ENCODE data around the gene ACAA2. TPM values are rescaled to one million over a fixed set of nuclear protein-coding genes. Genes with fewer than 3 reads are reported as not detected.

ACAA2 gene
- total RNA-seq, 1 experiment from 2014 or later = 136 TPM

DNA sequence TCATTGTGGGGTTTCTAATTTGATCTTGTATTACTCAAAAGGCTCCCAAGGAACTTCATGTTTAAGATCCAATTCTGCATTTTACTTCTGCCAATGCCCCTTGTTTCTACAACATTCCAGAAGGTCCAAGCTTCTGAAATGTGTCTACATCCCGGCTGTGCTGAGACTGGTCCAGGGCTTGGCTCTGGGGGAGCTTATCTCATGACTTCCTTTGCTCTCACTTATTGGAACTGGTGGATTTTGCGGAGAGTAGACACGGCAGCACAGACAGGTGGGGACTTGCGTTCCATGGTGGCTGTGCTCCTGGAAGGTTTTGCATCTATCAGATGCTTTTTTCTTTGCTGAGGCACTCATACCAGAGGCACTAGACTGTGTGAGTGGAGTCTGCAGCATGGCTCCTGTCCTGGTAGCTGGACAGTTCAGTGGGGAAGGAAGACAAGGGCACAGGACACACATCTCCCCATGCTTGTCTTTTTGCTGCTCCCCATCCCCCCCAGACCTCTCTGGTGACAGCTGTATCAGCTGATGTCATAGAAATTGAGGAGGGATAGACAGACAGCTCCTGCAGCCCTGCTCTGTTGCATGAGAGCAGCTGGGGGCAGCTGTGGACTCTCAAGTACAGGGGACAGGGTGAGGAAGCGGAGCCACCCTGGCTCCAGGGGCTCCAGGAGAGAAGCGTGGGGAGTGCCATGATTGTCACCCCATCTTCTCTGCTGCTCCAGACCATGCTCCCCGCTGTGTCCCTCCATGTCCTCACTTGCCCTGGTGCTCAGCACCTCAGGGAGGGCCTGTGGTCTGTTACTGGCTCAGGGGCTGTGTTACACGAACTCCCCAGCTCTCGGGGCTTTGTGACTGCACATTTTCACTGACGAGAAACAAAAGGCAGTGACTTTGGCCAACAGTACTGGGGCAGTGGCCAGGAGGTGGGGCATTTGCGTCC is 46.0 kb downstream of the ACAA2 start (continued):
- TF ChIP-seq, protein P1, sequence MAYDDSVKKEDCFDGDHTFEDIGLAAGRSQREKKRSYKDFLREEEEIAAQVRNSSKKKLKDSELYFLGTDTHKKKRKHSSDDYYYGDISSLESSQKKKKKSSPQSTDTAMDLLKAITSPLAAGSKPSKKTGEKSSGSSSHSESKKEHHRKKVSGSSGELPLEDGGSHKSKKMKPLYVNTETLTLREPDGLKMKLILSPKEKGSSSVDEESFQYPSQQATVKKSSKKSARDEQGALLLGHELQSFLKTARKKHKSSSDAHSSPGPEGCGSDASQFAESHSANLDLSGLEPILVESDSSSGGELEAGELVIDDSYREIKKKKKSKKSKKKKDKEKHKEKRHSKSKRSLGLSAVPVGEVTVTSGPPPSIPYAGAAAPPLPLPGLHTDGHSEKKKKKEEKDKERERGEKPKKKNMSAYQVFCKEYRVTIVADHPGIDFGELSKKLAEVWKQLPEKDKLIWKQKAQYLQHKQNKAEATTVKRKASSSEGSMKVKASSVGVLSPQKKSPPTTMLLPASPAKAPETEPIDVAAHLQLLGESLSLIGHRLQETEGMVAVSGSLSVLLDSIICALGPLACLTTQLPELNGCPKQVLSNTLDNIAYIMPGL (CRISPR knock-in tag; IDR thresholded peaks at IDR 0.05) = no peak
- TF ChIP-seq, protein P2, sequence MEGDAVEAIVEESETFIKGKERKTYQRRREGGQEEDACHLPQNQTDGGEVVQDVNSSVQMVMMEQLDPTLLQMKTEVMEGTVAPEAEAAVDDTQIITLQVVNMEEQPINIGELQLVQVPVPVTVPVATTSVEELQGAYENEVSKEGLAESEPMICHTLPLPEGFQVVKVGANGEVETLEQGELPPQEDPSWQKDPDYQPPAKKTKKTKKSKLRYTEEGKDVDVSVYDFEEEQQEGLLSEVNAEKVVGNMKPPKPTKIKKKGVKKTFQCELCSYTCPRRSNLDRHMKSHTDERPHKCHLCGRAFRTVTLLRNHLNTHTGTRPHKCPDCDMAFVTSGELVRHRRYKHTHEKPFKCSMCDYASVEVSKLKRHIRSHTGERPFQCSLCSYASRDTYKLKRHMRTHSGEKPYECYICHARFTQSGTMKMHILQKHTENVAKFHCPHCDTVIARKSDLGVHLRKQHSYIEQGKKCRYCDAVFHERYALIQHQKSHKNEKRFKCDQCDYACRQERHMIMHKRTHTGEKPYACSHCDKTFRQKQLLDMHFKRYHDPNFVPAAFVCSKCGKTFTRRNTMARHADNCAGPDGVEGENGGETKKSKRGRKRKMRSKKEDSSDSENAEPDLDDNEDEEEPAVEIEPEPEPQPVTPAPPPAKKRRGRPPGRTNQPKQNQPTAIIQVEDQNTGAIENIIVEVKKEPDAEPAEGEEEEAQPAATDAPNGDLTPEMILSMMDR (IDR thresholded peaks at IDR 0.05) = no peak
- TF ChIP-seq TCF7 (CRISPR knock-in tag; IDR thresholded peaks at IDR 0.05; ENCODE audit: low read depth) (no peak), NFATC4 (CRISPR knock-in tag; IDR thresholded peaks at IDR 0.05) (no peak), KAT7 (CRISPR knock-in tag; IDR thresholded peaks at IDR 0.05; ENCODE audit: borderline replicate concordance) (no peak), GABPB1 (CRISPR knock-in tag; IDR thresholded peaks at IDR 0.05) (no peak), SOX15 (CRISPR knock-in tag; IDR thresholded peaks at IDR 0.05) (no peak), SMAD3 (CRISPR knock-in tag; IDR thresholded peaks at IDR 0.05; ENCODE audit: borderline replicate concordance) (no peak), TEAD1 (CRISPR knock-in tag; IDR thresholded peaks at IDR 0.05) (no peak)
- TF ChIP-seq, protein P3, sequence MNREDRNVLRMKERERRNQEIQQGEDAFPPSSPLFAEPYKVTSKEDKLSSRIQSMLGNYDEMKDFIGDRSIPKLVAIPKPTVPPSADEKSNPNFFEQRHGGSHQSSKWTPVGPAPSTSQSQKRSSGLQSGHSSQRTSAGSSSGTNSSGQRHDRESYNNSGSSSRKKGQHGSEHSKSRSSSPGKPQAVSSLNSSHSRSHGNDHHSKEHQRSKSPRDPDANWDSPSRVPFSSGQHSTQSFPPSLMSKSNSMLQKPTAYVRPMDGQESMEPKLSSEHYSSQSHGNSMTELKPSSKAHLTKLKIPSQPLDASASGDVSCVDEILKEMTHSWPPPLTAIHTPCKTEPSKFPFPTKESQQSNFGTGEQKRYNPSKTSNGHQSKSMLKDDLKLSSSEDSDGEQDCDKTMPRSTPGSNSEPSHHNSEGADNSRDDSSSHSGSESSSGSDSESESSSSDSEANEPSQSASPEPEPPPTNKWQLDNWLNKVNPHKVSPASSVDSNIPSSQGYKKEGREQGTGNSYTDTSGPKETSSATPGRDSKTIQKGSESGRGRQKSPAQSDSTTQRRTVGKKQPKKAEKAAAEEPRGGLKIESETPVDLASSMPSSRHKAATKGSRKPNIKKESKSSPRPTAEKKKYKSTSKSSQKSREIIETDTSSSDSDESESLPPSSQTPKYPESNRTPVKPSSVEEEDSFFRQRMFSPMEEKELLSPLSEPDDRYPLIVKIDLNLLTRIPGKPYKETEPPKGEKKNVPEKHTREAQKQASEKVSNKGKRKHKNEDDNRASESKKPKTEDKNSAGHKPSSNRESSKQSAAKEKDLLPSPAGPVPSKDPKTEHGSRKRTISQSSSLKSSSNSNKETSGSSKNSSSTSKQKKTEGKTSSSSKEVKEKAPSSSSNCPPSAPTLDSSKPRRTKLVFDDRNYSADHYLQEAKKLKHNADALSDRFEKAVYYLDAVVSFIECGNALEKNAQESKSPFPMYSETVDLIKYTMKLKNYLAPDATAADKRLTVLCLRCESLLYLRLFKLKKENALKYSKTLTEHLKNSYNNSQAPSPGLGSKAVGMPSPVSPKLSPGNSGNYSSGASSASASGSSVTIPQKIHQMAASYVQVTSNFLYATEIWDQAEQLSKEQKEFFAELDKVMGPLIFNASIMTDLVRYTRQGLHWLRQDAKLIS (CRISPR knock-in tag; IDR thresholded peaks at IDR 0.05; ENCODE audit: borderline replicate concordance) = no peak

DNA sequence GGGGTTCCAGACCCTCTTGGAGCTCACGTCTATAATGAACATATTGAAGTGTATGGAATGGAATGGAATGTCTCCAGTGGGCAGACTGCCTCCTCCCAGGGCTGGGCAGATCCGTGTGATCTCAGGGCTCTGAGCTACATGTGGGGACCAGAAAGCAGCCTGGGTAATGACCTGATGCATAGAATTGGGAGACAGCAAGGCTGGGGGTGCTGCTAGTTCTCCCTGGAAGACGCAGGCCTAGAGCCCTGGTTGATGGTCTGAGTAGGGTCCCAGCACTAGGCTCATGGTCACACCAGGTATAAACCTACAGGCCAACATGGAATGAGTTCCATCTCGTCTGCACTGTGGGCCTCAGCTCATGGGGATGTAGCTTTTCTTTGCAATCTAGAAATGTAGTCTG is 46.7 kb downstream of the ACAA2 start:
- TF ChIP-seq NFYB (CRISPR knock-in tag; conservative IDR thresholded peaks at IDR 0.05; ENCODE audit: low read depth) = no peak
- no peak for DNase-seq (ENCODE audit: low spot score)
- ATAC-seq = no peak
- peaks cover 10% of the 10 kb centered on the region for H3K4me1 Mint-ChIP-seq
- POLR2A ChIA-PET = no interaction called here
- no peaks in the 10 kb centered on the region for H3K9me3 Mint-ChIP-seq
- no peak overlapping the region for H3K4me3 Mint-ChIP-seq
- CTCF ChIA-PET = interaction anchor here (0.9 to 3.6 kb wide), 7 partner anchors 12 to 256 kb away, joined by 3 to 25 read pairs (median 4); no protein-coding TSS in a partner anchor
- no peaks in the 10 kb centered on the region for H3K27me3 Mint-ChIP-seq (ENCODE audit: low read depth)
- H3K36me3 Mint-ChIP-seq = no peaks in the 10 kb centered on the region
- no peak overlapping the region for H3K27ac Mint-ChIP-seq

DNA sequence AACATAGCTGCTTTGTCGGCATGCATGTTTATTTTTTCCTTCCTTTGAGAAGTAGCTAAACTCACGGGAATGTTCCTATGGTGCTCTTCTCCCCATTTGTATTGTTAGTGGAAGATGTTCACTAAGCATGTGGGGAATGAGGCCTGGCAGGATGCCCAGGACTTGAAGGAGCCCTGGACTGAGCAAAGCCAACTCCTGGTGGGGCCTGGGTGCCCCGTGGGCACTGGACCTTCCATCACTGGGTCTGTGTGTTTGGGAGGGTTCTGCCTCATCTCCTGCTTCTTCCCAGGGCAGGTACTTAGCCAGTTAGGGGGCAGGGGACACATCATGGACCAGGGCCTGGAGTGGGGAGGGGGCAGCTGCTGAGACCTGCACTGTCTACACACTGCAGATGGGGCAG is 49.3 kb downstream of the ACAA2 start:
- no peaks in the 10 kb centered on the region for H3K36me3 Mint-ChIP-seq
- no peaks in the 10 kb centered on the region for H3K9me3 Mint-ChIP-seq
- no peak overlapping the region for H3K4me3 Mint-ChIP-seq
- ChIA-PET POLR2A (no interaction called here), CTCF (interaction anchor here (1.8 to 2.3 kb wide), 3 partner anchors 37 to 253 kb away, joined by 5 to 14 read pairs (median 8); no protein-coding TSS in a partner anchor)
- no peaks in the 10 kb centered on the region for H3K27me3 Mint-ChIP-seq (ENCODE audit: low read depth)
- no peak for DNase-seq (ENCODE audit: low spot score)
- peaks cover 22% of the 10 kb centered on the region for H3K4me1 Mint-ChIP-seq
- ATAC-seq = no peak
- no peak overlapping the region for H3K27ac Mint-ChIP-seq
- TF ChIP-seq, protein P4, sequence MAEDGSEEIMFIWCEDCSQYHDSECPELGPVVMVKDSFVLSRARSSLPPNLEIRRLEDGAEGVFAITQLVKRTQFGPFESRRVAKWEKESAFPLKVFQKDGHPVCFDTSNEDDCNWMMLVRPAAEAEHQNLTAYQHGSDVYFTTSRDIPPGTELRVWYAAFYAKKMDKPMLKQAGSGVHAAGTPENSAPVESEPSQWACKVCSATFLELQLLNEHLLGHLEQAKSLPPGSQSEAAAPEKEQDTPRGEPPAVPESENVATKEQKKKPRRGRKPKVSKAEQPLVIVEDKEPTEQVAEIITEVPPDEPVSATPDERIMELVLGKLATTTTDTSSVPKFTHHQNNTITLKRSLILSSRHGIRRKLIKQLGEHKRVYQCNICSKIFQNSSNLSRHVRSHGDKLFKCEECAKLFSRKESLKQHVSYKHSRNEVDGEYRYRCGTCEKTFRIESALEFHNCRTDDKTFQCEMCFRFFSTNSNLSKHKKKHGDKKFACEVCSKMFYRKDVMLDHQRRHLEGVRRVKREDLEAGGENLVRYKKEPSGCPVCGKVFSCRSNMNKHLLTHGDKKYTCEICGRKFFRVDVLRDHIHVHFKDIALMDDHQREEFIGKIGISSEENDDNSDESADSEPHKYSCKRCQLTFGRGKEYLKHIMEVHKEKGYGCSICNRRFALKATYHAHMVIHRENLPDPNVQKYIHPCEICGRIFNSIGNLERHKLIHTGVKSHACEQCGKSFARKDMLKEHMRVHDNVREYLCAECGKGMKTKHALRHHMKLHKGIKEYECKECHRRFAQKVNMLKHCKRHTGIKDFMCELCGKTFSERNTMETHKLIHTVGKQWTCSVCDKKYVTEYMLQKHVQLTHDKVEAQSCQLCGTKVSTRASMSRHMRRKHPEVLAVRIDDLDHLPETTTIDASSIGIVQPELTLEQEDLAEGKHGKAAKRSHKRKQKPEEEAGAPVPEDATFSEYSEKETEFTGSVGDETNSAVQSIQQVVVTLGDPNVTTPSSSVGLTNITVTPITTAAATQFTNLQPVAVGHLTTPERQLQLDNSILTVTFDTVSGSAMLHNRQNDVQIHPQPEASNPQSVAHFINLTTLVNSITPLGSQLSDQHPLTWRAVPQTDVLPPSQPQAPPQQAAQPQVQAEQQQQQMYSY (CRISPR knock-in tag; IDR thresholded peaks at IDR 0.05) = no peak
- TF ChIP-seq CREB1 (CRISPR knock-in tag; IDR thresholded peaks at IDR 0.05) (no peak), SMAD3 (CRISPR knock-in tag; IDR thresholded peaks at IDR 0.05; ENCODE audit: borderline replicate concordance) (no peak), NR2C2 (CRISPR knock-in tag; IDR thresholded peaks at IDR 0.05) (no peak), ZBTB21 (CRISPR knock-in tag; IDR thresholded peaks at IDR 0.05; ENCODE audit: borderline replicate concordance) (no peak)
- TF ChIP-seq, protein P5, sequence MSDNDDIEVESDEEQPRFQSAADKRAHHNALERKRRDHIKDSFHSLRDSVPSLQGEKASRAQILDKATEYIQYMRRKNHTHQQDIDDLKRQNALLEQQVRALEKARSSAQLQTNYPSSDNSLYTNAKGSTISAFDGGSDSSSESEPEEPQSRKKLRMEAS (CRISPR knock-in tag; IDR thresholded peaks at IDR 0.05) = no peak
- TF ChIP-seq, protein P6, sequence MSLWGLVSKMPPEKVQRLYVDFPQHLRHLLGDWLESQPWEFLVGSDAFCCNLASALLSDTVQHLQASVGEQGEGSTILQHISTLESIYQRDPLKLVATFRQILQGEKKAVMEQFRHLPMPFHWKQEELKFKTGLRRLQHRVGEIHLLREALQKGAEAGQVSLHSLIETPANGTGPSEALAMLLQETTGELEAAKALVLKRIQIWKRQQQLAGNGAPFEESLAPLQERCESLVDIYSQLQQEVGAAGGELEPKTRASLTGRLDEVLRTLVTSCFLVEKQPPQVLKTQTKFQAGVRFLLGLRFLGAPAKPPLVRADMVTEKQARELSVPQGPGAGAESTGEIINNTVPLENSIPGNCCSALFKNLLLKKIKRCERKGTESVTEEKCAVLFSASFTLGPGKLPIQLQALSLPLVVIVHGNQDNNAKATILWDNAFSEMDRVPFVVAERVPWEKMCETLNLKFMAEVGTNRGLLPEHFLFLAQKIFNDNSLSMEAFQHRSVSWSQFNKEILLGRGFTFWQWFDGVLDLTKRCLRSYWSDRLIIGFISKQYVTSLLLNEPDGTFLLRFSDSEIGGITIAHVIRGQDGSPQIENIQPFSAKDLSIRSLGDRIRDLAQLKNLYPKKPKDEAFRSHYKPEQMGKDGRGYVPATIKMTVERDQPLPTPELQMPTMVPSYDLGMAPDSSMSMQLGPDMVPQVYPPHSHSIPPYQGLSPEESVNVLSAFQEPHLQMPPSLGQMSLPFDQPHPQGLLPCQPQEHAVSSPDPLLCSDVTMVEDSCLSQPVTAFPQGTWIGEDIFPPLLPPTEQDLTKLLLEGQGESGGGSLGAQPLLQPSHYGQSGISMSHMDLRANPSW (CRISPR knock-in tag; conservative IDR thresholded peaks at IDR 0.05; ENCODE audit: low read depth) = no peak

Measured in WTC11 (cell line).